HepG2 (cell line): ENCODE results near the gene LY6G5B.

Source experiments
- NBN ChIP-seq: fragments of 450-650 bp; conservative IDR thresholded peaks from 2 replicates; pipeline ENCODE4 v1.6.1; 2017
- PCBP1 ChIP-seq: fragments of 200-400 bp; formaldehyde crosslinking; IDR thresholded peaks from 2 replicates; pipeline ENCODE4 v1.6.1; 2017; ENCODE audit warnings: mild to moderate bottlenecking, low read depth, low read length, borderline replicate concordance
- SYNCRIP ChIP-seq: fragments of 200-400 bp; formaldehyde crosslinking; IDR thresholded peaks from 2 replicates; pipeline ENCODE4 v1.6.1; 2018; ENCODE audit warnings: mild to moderate bottlenecking, low read depth, low read length; ENCODE audit not compliant: insufficient read depth
- TAF1 ChIP-seq: sonication (generic); formaldehyde crosslinking; IDR thresholded peaks from 2 replicates; pipeline ENCODE4 v1.4.0; 2020; ENCODE audit warnings: missing genetic modification reagents
- TFDP1 ChIP-seq: IDR thresholded peaks from 2 replicates; pipeline ENCODE4 v1.6.1; 2016; ENCODE audit warnings: missing compliant biosample characterization, missing genetic modification reagents, borderline replicate concordance
- ZBTB49 ChIP-seq: sonication (generic); formaldehyde crosslinking; IDR thresholded peaks from 2 replicates; pipeline ENCODE4 v1.4.0; 2020; ENCODE audit warnings: missing genetic modification reagents, borderline replicate concordance
- ZFP36 ChIP-seq: fragments of 150-350 bp; IDR thresholded peaks from 2 replicates; pipeline ENCODE4 v1.6.1; 2018; ENCODE audit warnings: borderline replicate concordance, low read length, low read depth; ENCODE audit not compliant: partially characterized antibody
- ZSCAN5A ChIP-seq: sonication (generic); formaldehyde crosslinking; IDR thresholded peaks from 2 replicates; pipeline ENCODE4 v1.8.0; 2022; ENCODE audit warnings: mild to moderate bottlenecking, missing genetic modification reagents, borderline replicate concordance
- TF ChIP-seq, protein P1 (sequence below): sonication (generic); formaldehyde crosslinking; conservative IDR thresholded peaks from 2 replicates; pipeline ENCODE4 v1.4.0; 2020; ENCODE audit warnings: missing genetic modification reagents
- TF ChIP-seq, protein P2 (sequence below): sonication (generic); formaldehyde crosslinking; IDR thresholded peaks from 2 replicates; pipeline ENCODE4 v1.4.0; 2020; ENCODE audit warnings: missing genetic modification reagents
- TF ChIP-seq, protein P3 (sequence below): sonication (generic); formaldehyde crosslinking; IDR thresholded peaks from 2 replicates; pipeline ENCODE4 v1.5.0; 2020; ENCODE audit warnings: mild to moderate bottlenecking, missing genetic modification reagents, moderate library complexity

- TF ChIP-seq ZSCAN5A (CRISPR knock-in tag) (no peak; the same call in 1 of the 2 replicates), PCBP1 (0 out of 2 replicates have a peak, but pooled peaks have one; percentile 53), ZFP36 (no peak), ZBTB49 (CRISPR knock-in tag) (no peak), NBN (no peak), TFDP1 (CRISPR knock-in tag) (0 out of 2 replicates have a peak, but pooled peaks have one; percentile 16), TAF1 (CRISPR knock-in tag) (peak; percentile 78), SYNCRIP (no peak)
- TF ChIP-seq, protein P1, sequence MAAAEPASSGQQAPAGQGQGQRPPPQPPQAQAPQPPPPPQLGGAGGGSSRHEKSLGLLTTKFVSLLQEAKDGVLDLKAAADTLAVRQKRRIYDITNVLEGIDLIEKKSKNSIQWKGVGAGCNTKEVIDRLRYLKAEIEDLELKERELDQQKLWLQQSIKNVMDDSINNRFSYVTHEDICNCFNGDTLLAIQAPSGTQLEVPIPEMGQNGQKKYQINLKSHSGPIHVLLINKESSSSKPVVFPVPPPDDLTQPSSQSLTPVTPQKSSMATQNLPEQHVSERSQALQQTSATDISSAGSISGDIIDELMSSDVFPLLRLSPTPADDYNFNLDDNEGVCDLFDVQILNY (CRISPR knock-in tag): no peak
- TF ChIP-seq, protein P2, sequence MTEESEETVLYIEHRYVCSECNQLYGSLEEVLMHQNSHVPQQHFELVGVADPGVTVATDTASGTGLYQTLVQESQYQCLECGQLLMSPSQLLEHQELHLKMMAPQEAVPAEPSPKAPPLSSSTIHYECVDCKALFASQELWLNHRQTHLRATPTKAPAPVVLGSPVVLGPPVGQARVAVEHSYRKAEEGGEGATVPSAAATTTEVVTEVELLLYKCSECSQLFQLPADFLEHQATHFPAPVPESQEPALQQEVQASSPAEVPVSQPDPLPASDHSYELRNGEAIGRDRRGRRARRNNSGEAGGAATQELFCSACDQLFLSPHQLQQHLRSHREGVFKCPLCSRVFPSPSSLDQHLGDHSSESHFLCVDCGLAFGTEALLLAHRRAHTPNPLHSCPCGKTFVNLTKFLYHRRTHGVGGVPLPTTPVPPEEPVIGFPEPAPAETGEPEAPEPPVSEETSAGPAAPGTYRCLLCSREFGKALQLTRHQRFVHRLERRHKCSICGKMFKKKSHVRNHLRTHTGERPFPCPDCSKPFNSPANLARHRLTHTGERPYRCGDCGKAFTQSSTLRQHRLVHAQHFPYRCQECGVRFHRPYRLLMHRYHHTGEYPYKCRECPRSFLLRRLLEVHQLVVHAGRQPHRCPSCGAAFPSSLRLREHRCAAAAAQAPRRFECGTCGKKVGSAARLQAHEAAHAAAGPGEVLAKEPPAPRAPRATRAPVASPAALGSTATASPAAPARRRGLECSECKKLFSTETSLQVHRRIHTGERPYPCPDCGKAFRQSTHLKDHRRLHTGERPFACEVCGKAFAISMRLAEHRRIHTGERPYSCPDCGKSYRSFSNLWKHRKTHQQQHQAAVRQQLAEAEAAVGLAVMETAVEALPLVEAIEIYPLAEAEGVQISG (CRISPR knock-in tag): peak; percentile 52; the same call in 1 of the 2 replicates
- TF ChIP-seq, protein P3, sequence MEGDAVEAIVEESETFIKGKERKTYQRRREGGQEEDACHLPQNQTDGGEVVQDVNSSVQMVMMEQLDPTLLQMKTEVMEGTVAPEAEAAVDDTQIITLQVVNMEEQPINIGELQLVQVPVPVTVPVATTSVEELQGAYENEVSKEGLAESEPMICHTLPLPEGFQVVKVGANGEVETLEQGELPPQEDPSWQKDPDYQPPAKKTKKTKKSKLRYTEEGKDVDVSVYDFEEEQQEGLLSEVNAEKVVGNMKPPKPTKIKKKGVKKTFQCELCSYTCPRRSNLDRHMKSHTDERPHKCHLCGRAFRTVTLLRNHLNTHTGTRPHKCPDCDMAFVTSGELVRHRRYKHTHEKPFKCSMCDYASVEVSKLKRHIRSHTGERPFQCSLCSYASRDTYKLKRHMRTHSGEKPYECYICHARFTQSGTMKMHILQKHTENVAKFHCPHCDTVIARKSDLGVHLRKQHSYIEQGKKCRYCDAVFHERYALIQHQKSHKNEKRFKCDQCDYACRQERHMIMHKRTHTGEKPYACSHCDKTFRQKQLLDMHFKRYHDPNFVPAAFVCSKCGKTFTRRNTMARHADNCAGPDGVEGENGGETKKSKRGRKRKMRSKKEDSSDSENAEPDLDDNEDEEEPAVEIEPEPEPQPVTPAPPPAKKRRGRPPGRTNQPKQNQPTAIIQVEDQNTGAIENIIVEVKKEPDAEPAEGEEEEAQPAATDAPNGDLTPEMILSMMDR (CRISPR knock-in tag): peak; percentile 24; the same call in 1 of the 2 replicates
These were observed 49.0 kb upstream of the LY6G5B start, which contains the start of gene PRRC2A for GRCh38 chr6:31620586-31621319.
